ENCODE results near the gene NMT1. TPM values are rescaled to one million over a fixed set of nuclear protein-coding genes. Genes with fewer than 3 reads are reported as not detected.

NMT1 gene
- total RNA-seq, 2 donors from 2014 or later = 68.0 to 127 TPM

DNA sequence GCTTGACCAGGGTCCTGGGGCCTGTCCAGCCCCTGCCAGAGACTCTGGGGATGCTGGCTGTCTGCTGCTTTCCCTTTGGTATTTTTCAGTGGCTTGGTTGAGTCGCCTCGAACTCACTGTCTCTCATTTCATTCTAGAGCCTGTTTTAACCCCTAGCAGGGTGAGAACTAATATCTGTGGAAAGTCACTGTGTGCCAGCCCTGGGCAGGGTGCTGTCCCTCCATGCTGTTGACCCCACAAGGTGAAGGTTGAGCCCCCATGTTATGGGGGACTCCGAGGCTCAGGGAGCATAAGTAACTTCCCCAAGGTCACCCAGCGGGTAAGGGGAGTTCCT lies 42.6 kb upstream of the NMT1 start:
- DNase-seq = no peak
- no peaks in the 10 kb centered on the region for H3K9me3 ChIP-seq
- intact Hi-C loops (cut with DNase I) = no loop called here
- H3K4me3 ChIP-seq = peak overlapping the region; percentile 46
- H3K27ac ChIP-seq = no peak overlapping the region
- H3K27me3 ChIP-seq = no peaks in the 10 kb centered on the region
- H3K4me1 ChIP-seq = peaks cover 3% of the 10 kb centered on the region
- no peaks in the 10 kb centered on the region for H3K36me3 ChIP-seq
- peak overlapping the region; percentile 16 to 60 for H3K9ac ChIP-seq (ENCODE audit: low read depth in 2 of 2, low read length in 2 of 2)
- no peak for TF ChIP-seq CTCF (IDR thresholded peaks at IDR 0.05)

DNA sequence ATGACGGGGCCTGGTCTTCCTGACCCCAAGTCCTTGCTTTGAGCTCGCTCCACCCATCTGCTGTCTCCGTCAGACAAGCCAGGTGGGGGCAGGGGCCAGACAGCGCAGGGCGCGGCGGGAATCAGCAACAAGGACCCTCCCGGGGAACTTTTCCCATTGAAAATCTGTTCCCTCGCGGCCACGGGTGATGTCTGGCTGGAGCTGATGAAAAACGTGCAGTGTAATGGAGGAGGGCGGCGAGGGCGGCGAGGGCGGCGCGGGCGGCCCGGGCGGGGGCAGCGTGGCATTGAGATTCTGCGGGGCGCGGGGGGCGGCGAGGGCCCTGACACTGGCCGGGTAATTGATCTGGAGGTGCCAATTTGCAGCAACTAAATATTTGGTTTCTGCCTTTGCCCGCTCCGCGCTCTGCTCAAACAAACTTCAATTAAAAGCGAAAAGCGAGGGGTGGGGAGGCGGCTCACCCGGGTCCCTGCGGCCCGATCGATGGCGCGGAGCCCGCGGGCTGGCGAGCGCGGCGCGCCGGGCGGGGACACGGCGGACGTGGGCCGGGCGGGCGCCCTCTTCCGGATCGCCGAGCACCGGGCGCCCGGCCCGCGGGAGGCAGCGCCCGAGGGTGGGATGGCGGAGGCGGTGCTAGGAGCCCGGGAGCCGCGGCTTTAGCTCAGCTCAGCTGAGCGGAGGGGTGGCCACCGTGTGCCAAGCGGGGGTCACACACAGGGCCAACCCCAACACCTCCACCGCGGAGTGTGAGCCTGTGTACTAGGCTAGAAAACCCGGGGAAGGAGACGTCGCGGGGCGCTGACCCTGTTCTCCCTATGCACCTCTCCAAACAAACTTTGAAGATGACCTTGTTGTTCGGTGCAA lies 42.0 kb upstream of the NMT1 start:
- H3K4me1 ChIP-seq = peaks cover 3% of the 10 kb centered on the region
- peak; percentile 32 for DNase-seq
- H3K4me3 ChIP-seq = peak overlapping the region; percentile 46
- H3K27ac ChIP-seq = no peak overlapping the region
- intact Hi-C loops (cut with DNase I) = no loop called here
- H3K27me3 ChIP-seq = no peaks in the 10 kb centered on the region
- no peaks in the 10 kb centered on the region for H3K36me3 ChIP-seq
- H3K9me3 ChIP-seq = no peaks in the 10 kb centered on the region
- peak; percentile 13 for TF ChIP-seq CTCF (IDR thresholded peaks at IDR 0.05)
- peak overlapping the region; percentile 51 to 60 for H3K9ac ChIP-seq (ENCODE audit: low read depth in 2 of 2, low read length in 2 of 2)

- H3K9ac ChIP-seq (ENCODE audit: low read depth in 2 of 2, low read length in 2 of 2) = peak overlapping the region in 1 of 2 donors; percentile 40
- H3K4me1 ChIP-seq = peaks cover 3% of the 10 kb centered on the region
- H3K4me3 ChIP-seq = no peak overlapping the region
- H3K36me3 ChIP-seq = no peaks in the 10 kb centered on the region
- TF ChIP-seq CTCF (IDR thresholded peaks at IDR 0.05) = no peak
- H3K9me3 ChIP-seq = no peaks in the 10 kb centered on the region
- peak; percentile 51 for DNase-seq
- H3K27me3 ChIP-seq = no peaks in the 10 kb centered on the region
- intact Hi-C loops (cut with DNase I) = loop anchor here (5.0 to 10.0 kb wide), 2 partner anchors 77 to 246 kb away; no protein-coding TSS in a partner anchor
- peak overlapping the region; percentile 11 for H3K27ac ChIP-seq
Measured at GRCh38 chr17:45020354-45021138, 40.6 kb upstream of the NMT1 start.

DNA sequence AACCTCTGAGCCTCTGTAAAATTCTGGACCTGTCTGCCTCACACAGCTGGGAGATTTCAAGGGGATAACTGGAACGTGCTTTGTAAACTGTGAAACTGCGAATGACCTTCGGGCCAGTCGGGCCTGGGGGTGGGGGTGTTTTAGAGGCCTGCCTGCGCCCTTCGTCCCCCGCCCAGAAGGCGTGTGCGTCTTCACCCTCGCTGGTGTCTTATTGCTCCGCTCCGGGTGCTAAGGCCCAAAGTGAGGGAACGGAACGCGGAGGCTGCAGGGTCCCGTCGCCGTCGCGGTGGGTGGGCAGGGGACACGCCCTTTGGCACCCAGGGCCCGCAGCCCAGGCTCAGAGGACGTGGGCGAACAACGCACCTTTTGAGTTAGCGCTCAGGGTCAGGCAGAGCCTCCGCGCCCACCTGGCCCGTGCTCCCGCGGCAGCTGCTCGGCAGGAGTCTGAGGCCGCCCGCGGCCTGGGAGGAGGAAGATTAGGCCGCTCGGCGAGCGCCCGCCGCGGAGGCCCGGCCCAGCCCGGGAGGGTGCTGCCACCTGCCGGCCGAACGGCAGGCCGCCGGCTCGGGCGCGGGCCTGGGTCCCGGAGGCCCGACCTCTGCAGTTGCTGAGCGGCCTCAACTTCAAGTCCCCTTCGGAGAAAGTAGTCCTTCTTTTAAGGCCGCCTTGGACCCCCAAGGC lies 39.4 kb upstream of the NMT1 start:
- Histone ChIP-seq H3K4me1 (peaks cover 3% of the 10 kb centered on the region), H3K9ac (ENCODE audit: low read depth in 2 of 2, low read length in 2 of 2) (peak overlapping the region; percentile 66 to 70)

More for the DNA sequence above, 39.4 kb upstream of the NMT1 start:
- H3K36me3 ChIP-seq = no peaks in the 10 kb centered on the region
- TF ChIP-seq CTCF (IDR thresholded peaks at IDR 0.05) = peak; percentile 92
- intact Hi-C loops (cut with DNase I) = loop anchor here (2.0 to 10.0 kb wide), 3 partner anchors 76 to 247 kb away; no protein-coding TSS in a partner anchor
- H3K4me3 ChIP-seq = peak overlapping the region; percentile 38
- H3K27me3 ChIP-seq = no peaks in the 10 kb centered on the region
- peak; percentile 54 for DNase-seq
- peak overlapping the region; percentile 35 for H3K27ac ChIP-seq
- H3K9me3 ChIP-seq = no peaks in the 10 kb centered on the region

Data from colonic mucosa (tissue), 4 donors.